ENCODE data around the gene INPP5F.

GRCh38 chr10:119826771-119827170 is 100.9 kb downstream of the INPP5F start:
- TF ChIP-seq, protein P1, sequence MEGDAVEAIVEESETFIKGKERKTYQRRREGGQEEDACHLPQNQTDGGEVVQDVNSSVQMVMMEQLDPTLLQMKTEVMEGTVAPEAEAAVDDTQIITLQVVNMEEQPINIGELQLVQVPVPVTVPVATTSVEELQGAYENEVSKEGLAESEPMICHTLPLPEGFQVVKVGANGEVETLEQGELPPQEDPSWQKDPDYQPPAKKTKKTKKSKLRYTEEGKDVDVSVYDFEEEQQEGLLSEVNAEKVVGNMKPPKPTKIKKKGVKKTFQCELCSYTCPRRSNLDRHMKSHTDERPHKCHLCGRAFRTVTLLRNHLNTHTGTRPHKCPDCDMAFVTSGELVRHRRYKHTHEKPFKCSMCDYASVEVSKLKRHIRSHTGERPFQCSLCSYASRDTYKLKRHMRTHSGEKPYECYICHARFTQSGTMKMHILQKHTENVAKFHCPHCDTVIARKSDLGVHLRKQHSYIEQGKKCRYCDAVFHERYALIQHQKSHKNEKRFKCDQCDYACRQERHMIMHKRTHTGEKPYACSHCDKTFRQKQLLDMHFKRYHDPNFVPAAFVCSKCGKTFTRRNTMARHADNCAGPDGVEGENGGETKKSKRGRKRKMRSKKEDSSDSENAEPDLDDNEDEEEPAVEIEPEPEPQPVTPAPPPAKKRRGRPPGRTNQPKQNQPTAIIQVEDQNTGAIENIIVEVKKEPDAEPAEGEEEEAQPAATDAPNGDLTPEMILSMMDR (IDR thresholded peaks at IDR 0.05), result no peak
- no peak for TF ChIP-seq EZH2 (IDR thresholded peaks at IDR 0.05; ENCODE audit: borderline replicate concordance, insufficient read depth, low read depth, low read length, poor library complexity, severe bottlenecking)

Measured in B cell (primary cell).